Measurements from ENCODE around the gene NOG.

NOG gene

GRCh38 chr17:56593646-56594319 is at the start of gene NOG:
Gene NOG, plus strand, starts transcription at chr17:56593699. Its CDS starts 525 bp downstream, at chr17:56594224.
- DNase-seq (ENCODE audit: low read depth) = no peak

- no peak for DNase-seq (ENCODE audit: low read depth)
Observed at GRCh38 chr17:56545106-56545505, 48.4 kb upstream of the NOG start.

DNA sequence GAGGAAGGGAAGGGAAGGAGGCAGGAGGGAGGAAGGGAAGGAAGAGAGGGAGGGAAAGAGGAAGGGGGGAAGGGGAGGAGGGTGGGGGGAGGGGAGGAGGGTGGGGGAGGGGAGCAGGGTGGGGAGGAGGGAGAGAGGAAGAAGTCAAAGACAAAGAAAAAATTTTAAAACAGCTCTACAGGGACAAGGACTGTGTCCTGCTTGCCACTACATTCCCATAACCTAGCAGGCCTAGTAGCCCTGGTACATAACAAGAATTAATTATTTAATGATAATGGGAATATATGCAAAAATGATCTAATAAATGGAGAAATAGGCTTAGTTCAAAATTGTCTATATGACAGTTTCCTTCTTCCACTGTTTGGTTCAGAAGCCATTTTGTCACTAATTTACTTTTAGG is 47.6 kb upstream of the NOG start:
- no peak for DNase-seq (ENCODE audit: low read depth)

DNA sequence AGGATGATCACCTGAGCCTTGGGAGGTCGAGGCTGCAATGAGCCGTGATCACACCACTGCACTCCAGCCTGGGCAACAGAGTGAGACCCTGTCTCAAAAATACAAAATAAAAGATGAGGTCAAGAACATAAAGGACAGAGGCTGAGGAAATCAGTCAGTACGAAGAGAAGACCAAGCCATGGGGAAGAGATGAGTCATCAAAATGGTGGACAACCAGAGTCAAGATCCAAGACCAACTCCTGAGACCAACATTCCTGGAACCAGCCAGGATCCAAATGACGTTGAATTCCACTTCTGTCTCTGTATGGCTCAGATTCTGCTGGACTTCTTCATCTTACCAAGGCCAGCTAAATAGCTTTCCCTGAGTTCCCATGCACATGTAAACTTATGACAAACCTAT is 44.8 kb upstream of the NOG start:
- no peak for DNase-seq (ENCODE audit: low read depth)

DNA sequence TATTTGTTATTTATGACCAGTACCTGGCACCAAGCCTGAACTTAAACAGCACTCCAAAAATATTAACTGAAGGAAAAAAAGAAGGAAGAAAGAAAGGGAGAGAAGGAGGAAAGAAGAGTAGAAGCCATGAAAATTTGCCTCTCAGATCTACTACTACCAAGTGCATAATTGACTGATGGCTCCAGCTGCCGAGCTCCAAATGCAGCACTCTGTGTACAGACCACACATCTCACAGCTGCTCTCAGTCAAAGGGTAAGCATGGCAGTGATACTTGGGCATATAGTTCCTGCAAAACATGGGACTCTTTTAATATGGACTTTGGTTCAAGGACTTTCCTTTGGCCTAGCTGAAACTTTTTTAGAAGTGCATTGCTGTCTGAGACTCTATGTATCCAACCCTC is 44.0 kb upstream of the NOG start:
- no peak for DNase-seq (ENCODE audit: low read depth)

DNA sequence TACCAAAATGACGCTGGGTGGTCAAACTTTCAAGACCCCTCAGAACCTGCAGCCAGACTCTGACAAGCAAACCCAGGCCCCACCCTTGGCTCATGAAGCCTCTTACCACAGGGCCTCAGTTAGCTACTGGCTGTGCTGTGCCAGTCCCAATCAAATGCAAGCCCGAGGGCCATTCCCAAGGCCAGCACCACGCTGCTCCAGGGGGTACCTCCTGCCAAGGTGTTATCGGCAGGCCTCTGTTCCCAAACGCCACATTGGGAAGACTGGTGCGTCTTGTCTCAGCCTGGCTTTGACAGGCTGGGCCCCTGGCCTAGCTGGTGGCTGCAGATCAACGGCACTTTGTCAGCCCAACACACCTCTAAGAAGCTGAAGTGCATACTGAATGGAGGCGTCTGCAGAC is 35.8 kb upstream of the NOG start:
- no peak for DNase-seq (ENCODE audit: low read depth)

GRCh38 chr17:56558088-56558487 is 35.4 kb upstream of the NOG start:
- no peak for DNase-seq (ENCODE audit: low read depth)

- DNase-seq (ENCODE audit: low read depth) = no peak
Observed at GRCh38 chr17:56570199-56570598, 23.3 kb upstream of the NOG start.

GRCh38 chr17:56571456-56571855 is 22.0 kb upstream of the NOG start:
- no peak for DNase-seq (ENCODE audit: low read depth)

GRCh38 chr17:56577190-56577842 is 16.2 kb upstream of the NOG start:
- DNase-seq (ENCODE audit: low read depth) = no peak

GRCh38 chr17:56577843-56578204 is 15.7 kb upstream of the NOG start:
- DNase-seq (ENCODE audit: low read depth) = no peak

DNA sequence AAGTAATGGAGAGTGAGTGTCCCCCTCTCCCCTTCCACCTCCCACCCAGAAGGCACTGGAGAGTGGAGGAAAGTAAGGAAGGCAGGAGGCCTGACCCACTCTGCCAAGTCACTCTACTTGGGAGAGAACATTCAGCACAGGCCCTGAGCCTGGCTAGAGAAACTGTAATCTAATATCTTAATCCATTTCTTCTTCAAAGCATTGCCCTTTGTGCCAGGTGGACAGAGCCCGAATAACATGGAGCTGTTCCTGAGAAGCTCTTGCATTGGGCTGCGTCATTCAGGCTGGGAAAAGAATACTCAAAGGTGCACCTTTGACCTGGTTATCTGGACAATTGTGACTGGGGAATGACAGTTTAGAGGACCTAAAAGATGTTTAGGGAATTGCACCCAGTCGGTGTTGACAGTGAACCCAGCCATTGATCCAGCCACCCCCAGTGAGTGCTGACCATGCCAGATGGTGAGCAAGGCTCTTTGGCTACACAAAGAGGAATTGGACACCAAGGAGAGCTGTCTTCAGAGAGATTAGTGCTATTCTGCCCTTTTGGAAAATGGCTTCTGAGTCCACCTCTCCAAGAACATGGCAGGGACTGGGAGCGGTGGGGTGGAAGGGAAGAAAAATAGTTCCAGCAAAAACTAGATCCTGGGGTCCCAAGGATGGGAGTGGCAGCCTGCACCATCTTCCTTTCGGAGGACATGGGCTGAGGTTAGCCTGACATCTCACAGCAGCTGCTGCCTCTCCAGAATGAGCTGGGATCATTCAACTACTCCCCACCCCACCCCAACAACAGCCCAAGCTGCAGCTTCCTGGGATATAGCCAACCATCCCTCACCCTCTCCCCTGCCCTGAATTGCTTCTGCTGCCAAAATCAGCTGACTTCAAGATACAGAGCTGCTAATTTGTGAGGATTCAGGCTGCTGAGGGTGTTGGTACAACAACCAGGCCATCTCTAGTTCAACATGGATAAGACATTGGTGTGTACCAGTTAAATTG is 11.6 kb upstream of the NOG start:
- DNase-seq (ENCODE audit: low read depth) = no peak

GRCh38 chr17:56583772-56584171 is 9.7 kb upstream of the NOG start:
- DNase-seq (ENCODE audit: low read depth) = no peak

- no peak for DNase-seq (ENCODE audit: low read depth)
Observed at GRCh38 chr17:56587298-56587697, 6.2 kb upstream of the NOG start.

- peak; percentile 51 for DNase-seq (ENCODE audit: low read depth)
Observed at GRCh38 chr17:56592487-56593085, 913 bp upstream of the NOG start.

DNA sequence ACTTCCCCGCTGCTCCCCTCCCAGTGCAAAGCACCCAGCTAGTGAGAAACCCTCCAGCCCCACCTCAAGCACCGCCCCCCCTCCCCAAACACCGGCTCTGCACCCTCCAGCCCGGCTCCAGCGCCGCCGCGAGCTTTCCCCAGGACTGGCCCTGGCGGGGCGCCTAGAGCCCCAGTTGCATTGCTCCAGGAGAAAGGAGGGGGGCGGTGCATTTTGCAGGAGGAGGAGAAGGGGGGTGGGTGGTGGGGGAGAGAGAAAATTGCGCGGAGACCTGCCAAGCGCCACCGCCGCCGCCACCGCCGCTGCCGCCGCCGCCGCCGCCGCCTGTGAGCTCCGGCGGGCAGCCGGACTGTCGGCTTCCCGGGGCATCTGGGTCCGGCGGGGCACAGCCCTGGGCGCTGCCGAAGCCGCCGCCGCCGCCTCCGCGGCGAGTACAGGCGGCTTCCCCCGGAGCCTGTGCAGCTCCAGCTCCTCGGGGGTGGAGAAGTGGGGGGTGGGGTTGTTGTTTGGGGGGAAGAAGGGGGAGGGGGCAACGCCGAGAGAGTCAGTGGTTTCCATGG is 333 bp upstream of the NOG start:
- no peak for DNase-seq (ENCODE audit: low read depth)

GRCh38 chr17:56594320-56595107 is 1.0 kb downstream of the NOG start:
- no peak for DNase-seq (ENCODE audit: low read depth)

DNA sequence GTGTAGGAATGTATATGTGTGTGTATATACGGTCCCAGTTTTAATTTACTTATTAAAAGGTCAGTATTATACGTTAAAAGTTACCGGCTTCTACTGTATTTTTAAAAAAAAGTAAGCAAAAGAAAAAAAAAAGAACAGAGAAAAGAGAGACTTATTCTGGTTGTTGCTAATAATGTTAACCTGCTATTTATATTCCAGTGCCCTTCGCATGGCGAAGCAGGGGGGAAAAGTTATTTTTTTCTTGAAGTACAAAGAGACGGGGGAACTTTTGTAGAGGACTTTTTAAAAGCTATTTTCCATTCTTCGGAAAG is 1.6 kb downstream of the NOG start:
- DNase-seq (ENCODE audit: low read depth) = no peak

DNA sequence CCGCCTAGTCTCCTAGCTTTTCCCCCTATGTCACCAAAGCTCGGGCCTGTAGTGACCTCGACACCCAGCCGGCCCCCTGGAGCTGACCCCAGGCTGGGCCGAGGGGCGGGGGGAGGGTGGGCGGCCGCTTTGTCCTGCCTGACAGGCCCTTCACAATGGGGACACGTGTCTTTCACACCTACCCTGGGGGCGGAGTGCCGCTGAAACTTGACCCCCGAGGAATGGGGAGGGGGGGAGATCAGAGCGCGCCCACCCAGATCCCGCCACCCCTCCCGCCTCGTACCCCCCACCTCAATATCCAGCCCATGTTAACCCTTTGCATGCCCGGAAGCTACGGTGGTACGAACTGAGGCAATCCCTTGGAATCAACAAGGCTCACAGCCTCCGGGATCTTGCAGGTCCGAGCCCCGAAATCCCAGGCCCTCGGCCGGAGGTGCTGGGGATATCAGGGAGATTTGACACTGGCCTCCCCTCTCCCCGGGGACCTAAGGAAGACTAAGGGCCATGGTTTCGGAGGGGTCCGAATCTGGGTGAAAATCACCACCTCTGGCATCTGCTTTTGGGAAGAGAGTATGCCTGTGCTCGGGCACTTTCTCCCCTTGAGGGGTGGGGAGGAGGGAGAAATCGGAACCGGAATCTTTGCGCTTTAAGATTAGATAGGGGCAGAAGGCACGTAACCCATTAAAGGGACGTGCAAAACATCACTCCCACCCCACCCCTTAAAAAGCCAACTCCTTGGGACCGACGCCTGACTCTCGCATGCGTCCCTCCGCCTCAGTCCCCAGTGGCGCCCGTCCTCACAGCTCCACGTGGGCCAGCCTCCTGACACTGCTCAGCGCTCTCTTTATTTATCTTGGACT is 2.6 kb downstream of the NOG start:
- no peak for DNase-seq (ENCODE audit: low read depth)

- DNase-seq (ENCODE audit: low read depth) = no peak
Observed at GRCh38 chr17:56596691-56597494, 3.4 kb downstream of the NOG start.
